GM19099 (cell line): ENCODE data around the gene ITGB3BP.

Source experiments
- POLR2A ChIP-seq: IDR thresholded peaks from 3 replicates; pipeline ENCODE4 v1.6.1; 2011; ENCODE audit warnings: low read depth; ENCODE audit not compliant: insufficient read length; ENCODE audit errors: extremely low read depth

The ITGB3BP gene

GRCh38 chr1:63454269-63454668 is 68.8 kb downstream of the ITGB3BP start:
- TF ChIP-seq POLR2A: no peak

DNA sequence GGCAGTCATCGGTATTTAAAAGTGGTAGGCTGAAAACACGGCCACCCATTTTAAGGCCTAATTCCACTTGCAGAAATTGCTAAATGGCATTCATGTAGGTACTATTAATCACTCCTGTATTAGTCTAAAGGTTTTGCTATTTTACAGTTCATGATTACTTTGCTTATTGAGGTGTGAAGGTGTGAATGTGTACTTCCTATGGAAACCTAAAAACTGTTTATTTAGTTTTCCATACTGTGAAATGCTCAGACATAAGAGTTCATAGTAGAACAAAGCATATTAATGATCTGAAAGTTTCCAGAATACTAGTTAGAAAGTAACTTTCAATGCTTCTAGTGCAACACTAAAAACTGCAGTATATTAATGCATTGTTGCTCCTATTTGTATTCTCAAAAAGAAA is 69.8 kb downstream of the ITGB3BP start:
- no peak for TF ChIP-seq POLR2A

- TF ChIP-seq POLR2A: no peak
These were observed 72.6 kb downstream of the ITGB3BP start for GRCh38 chr1:63450416-63450815.

DNA sequence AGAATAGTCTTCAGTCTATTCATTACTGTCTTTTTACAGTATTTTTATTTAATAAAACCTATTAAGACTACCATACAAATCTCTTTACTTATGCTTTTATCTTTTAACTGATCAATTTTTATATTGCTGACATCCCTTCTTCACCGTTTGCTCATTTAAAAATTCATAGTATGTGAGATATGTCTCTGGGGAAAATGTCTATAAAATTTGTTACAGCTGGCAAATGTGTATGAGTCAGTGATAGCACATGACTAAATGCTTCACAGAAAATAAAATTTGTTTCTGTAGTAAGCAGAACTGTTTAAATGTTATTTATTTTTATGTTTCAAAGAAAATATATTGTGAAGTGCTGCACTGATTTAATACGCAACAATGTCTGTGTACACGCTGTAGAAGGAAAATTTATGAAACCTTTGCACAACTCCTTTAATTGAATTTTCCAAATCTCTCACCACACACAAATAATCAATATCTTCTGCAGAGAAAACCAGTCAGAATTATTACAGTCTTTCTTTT is 74.2 kb downstream of the ITGB3BP start:
- no peak for TF ChIP-seq POLR2A

- no peak for TF ChIP-seq POLR2A
These were observed 80.9 kb downstream of the ITGB3BP start for GRCh38 chr1:63442141-63442475.

DNA sequence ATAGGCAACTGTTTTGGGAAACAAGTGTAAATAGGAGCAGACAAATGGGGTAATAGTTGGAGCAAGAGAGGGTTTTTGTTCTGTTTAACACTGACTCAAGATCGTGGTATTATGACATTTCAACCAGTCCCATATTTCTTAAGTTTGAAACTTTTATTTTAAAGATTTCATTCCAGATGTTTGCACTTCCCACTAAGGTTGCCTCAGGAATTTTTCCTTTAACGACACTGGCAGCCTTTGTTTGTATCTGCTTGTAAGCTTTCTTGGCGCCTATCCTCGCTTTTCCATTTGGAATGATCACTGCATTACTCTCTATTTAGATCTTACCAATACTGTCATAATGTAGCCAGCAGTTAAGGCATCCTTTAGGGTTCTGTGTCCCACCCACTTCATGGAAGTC is 87.9 kb downstream of the ITGB3BP start:
- no peak for TF ChIP-seq POLR2A

DNA sequence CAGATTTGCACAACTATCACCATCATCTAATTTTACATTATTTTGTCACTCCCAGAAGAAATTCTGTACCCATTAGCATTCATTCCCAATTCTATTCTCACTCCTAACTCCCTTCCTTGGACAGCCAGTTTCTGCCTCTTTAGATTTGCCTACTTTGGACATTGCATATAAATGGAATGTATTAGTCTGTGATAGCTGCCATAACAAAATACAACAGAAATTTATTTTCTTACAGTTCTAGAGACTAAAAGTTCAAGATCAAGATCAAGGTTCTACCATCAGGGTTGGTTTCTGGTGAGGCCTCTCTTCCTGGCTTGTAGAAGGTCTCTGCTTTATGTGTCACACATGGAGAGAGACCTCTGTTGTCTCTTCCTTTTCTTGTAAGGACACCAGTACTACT is 93.7 kb downstream of the ITGB3BP start:
- TF ChIP-seq POLR2A: no peak

GRCh38 chr1:63428815-63429214 is 94.2 kb downstream of the ITGB3BP start:
- no peak for TF ChIP-seq POLR2A

DNA sequence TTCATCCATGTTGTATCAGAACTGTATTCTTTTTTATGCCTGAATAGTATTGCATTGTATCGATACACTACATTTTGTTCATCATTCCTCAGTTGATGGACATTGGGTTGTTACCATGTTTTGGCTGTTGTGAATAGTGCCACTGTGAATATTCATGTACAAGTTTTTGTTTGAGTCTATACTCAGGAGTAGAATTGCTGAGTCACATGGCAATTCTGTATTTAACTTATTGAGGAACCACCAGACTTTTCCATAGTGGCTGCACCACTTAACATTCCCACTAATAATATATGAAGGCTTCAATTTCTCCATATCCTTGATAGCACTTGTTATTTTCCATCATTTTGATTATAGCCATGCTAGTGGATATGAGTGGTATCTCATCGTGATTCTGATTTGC is 99.4 kb downstream of the ITGB3BP start:
- TF ChIP-seq POLR2A: no peak

DNA sequence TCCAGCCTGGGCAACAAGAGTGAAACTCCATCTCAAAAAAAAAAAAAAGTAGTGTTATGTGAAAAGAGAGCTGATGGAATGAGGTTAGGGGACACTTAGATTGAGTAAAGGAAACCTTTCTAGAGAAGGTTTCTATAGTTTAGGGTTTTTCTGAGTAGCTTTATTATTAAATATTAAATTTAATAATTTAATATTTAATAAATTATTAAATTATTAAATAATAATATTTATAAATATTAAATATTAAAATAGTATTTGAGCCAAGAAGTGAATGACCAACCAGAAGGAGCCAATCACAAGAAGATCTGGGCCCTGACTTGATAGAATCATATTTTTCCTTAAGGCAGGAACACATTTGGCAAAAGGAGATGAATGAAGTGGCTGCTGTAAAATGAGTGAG is 104.9 kb downstream of the ITGB3BP start:
- TF ChIP-seq POLR2A: no peak

DNA sequence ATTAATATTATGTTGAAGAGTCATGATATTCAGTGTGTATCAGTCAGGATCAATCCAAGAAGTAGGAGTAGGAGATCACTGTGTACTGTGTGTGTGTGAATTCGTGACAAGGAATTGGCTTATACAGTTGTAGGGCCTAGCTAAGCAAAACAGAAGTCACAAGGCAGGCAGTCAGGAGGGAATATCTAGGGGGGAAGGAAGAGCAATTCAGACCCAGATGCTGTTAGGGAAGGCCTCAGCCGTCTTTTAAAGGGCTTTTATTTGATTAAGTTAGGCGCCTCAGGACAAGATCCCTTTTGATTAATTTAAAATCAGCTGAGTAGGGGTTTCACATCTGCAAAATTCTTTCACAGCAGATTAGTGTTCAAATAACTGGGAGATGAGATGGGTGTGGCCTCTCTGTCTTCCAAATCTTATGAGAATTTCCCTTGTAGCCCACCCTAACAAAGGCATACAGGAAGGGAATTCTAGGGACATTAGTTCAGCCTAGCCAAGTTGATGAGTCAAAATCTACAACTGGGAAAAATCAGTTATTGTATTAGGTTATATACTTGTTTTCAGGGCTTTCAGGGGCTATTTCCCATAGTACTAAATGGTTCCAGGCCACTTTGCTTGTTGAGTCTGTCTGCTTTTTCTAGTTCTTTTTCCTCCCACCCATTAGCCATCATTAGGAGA is 108.2 kb downstream of the ITGB3BP start:
- no peak for TF ChIP-seq POLR2A

DNA sequence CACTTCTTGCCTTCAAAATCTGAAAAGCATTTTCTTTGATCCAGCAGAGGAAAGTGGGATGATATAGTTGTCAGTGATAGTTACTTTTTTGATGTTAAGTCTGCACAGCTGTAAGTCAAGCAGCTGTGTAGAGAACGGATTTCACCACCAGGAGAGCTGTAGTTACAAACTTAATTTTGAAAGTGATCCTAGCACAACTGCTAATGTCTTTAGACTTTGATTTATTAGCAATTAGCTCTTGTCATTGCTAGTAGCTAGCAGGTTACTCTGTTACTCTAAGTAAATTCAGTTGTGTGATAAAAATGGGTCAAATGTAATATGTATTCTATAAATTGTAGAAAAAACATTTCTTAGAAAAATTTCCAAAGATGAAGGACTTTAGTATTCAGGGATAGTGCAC is 109.6 kb downstream of the ITGB3BP start:
- TF ChIP-seq POLR2A: no peak

- TF ChIP-seq POLR2A: no peak
These were observed 112.0 kb downstream of the ITGB3BP start for GRCh38 chr1:63411066-63411465.

- TF ChIP-seq POLR2A: no peak
These were observed 114.7 kb downstream of the ITGB3BP start for GRCh38 chr1:63408331-63408730.

DNA sequence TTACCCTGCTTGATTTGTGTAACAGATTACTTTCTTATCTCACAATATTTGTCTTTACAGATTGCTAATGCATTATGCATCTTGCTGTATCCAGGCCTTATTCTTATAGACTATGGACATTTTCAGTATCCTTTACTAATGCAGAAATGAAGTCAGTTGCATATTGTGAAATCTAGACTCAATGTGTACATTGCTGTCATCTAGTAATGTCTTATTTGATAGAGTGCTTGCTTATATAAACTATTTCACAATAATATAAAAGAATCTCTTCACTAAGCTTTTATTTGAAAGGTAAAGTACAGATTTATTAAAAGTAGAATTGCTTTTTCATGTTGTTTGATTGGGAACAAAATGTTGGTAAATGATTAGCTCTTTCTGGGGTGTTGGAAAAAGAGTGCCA is 116.0 kb downstream of the ITGB3BP start:
- TF ChIP-seq POLR2A: no peak

GRCh38 chr1:63405987-63406386 is 117.0 kb downstream of the ITGB3BP start:
- TF ChIP-seq POLR2A: no peak

DNA sequence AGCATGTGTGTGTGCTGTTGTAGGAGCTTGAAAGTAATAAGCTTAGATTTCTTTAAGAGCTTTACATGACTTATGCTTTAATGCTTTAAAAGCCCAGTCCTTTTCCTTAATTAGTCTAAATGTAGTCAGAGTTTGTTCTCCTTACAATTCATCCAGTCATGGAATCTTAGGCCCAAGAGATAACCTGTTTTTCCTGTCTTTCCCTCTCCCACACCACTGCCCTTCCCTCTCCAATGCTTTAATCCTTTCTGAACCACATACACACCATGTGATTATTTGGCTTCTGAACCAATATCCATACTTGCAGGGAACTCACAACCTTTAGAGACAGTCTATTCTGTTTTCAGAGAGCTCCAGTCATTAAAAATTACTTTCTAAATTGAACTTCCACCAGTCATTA is 118.0 kb downstream of the ITGB3BP start:
- no peak for TF ChIP-seq POLR2A

DNA sequence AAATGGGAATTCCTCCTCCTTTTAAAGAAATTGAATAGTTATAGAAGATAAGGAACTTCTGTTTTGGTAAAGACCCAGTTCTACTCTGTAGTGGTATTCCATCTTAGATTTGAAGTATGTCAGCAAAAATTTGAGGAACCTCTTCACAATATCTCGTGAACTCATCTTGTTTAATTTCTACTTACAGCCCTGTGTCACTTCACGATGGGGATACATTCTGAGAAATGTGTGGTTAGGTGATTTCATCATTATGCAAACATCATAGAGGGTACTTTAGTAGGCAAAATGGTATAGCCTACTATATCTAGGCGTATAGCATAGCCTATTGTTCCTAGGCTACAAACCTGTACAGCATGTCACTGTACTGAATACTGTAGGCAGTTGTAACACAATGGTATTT is 119.6 kb downstream of the ITGB3BP start:
- TF ChIP-seq POLR2A: no peak

- no peak for TF ChIP-seq POLR2A
These were observed 121.1 kb downstream of the ITGB3BP start for GRCh38 chr1:63401945-63402344.
